ENCODE results near the gene FNDC10. TPM values are rescaled to one million over a fixed set of nuclear protein-coding genes. Genes with fewer than 3 reads are reported as not detected.

FNDC10 gene
- total and polyA plus RNA-seq, 10 of the 15 experiments (the other 5 are each of a cell fraction or from before 2014, with no cell fraction given): 0.05 to 1.3 (median 0.25) TPM; not detected in 4

DNA sequence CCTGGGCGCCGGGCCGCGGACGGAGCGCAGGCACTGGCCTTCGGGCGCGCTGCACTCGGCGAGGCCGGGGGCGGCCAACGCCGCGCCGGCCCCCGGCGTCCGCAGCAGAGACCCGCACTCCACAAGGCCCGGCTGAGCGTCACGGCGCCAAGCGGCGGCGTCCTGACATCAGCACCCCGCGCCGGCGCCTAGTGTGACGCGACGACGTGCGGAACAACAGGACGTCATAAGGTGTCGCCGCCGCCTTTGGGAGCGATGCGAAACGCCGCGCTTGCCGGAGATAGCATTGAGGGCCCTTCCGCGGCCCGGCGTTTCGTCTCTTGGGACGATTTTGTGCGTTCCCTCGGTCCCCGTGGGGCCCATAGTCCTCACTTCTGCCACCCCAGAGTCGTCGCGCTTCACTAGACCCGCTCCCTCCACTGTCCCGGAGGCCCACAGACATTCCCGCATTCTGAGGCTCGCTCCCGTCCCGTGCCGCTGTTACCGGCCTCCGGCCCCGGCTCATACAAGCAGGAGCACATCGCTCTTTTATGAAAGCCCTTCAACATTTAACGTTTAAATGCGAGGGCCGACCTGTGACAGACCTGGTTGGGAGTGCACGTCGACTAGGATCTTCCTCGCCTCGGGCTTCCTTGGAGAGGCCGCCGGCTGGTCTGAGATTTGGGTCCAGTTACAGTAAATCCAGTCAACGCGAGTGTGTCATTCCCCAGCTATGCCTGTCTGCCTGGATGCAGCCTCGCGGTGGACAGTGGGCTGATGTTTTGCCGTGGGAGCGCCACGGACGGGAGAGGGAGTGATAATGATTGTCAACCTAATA, 25.0 kb downstream of the FNDC10 start, which contains the start of gene SSU72 (continued):
- peak; percentile 72 for TF ChIP-seq TARDBP (IDR thresholded peaks at IDR 0.05; ENCODE audit: borderline replicate concordance)
- TF ChIP-seq CBX3 (IDR thresholded peaks at IDR 0.05; ENCODE audit: borderline replicate concordance, low read depth): no peak
- TF ChIP-seq, protein P1, sequence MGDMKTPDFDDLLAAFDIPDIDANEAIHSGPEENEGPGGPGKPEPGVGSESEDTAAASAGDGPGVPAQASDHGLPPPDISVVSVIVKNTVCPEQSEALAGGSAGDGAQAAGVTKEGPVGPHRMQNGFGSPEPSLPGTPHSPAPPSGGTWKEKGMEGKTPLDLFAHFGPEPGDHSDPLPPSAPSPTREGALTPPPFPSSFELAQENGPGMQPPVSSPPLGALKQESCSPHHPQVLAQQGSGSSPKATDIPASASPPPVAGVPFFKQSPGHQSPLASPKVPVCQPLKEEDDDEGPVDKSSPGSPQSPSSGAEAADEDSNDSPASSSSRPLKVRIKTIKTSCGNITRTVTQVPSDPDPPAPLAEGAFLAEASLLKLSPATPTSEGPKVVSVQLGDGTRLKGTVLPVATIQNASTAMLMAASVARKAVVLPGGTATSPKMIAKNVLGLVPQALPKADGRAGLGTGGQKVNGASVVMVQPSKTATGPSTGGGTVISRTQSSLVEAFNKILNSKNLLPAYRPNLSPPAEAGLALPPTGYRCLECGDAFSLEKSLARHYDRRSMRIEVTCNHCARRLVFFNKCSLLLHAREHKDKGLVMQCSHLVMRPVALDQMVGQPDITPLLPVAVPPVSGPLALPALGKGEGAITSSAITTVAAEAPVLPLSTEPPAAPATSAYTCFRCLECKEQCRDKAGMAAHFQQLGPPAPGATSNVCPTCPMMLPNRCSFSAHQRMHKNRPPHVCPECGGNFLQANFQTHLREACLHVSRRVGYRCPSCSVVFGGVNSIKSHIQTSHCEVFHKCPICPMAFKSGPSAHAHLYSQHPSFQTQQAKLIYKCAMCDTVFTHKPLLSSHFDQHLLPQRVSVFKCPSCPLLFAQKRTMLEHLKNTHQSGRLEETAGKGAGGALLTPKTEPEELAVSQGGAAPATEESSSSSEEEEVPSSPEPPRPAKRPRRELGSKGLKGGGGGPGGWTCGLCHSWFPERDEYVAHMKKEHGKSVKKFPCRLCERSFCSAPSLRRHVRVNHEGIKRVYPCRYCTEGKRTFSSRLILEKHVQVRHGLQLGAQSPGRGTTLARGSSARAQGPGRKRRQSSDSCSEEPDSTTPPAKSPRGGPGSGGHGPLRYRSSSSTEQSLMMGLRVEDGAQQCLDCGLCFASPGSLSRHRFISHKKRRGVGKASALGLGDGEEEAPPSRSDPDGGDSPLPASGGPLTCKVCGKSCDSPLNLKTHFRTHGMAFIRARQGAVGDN (IDR thresholded peaks at IDR 0.05): peak; percentile 51; the same call in 1 of the 2 replicates
- peak; percentile 66; the same call in 1 of the 2 replicates for TF ChIP-seq ZNF217 (IDR thresholded peaks at IDR 0.05)
- TF ChIP-seq, protein P2, sequence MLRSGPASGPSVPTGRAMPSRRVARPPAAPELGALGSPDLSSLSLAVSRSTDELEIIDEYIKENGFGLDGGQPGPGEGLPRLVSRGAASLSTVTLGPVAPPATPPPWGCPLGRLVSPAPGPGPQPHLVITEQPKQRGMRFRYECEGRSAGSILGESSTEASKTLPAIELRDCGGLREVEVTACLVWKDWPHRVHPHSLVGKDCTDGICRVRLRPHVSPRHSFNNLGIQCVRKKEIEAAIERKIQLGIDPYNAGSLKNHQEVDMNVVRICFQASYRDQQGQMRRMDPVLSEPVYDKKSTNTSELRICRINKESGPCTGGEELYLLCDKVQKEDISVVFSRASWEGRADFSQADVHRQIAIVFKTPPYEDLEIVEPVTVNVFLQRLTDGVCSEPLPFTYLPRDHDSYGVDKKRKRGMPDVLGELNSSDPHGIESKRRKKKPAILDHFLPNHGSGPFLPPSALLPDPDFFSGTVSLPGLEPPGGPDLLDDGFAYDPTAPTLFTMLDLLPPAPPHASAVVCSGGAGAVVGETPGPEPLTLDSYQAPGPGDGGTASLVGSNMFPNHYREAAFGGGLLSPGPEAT (IDR thresholded peaks at IDR 0.05; ENCODE audit: low read depth): peak; percentile 76
- peak; percentile 88 for TF ChIP-seq HCFC1 (IDR thresholded peaks at IDR 0.05; ENCODE audit: low read length)
- no peak for TF ChIP-seq SREBF1 (IDR thresholded peaks at IDR 0.05; ENCODE audit: low read length)
- TF ChIP-seq POU2F2 (IDR thresholded peaks at IDR 0.05; ENCODE audit: borderline replicate concordance, low read depth, low read length): peak; percentile 64
- TF ChIP-seq RAD21 (IDR thresholded peaks at IDR 0.05; ENCODE audit: insufficient read depth, low read depth, low read length): no peak
- peak in 1 of 2 experiments; percentile 78; a peak in 2 of 4 replicates for TF ChIP-seq BHLHE40 (IDR thresholded peaks at IDR 0.05; ENCODE audit: borderline replicate concordance in 1 of 2, low read depth in 2 of 2, low read length in 1 of 2)
- TF ChIP-seq MTA3 (IDR thresholded peaks at IDR 0.05; ENCODE audit: borderline replicate concordance, low read length): no peak
- peak; percentile 62 for TF ChIP-seq GATAD2B (conservative IDR thresholded peaks at IDR 0.05; ENCODE audit: low read depth)
- TF ChIP-seq CBX5 (IDR thresholded peaks at IDR 0.05; ENCODE audit: low read depth): no peak
- TF ChIP-seq, protein P3, sequence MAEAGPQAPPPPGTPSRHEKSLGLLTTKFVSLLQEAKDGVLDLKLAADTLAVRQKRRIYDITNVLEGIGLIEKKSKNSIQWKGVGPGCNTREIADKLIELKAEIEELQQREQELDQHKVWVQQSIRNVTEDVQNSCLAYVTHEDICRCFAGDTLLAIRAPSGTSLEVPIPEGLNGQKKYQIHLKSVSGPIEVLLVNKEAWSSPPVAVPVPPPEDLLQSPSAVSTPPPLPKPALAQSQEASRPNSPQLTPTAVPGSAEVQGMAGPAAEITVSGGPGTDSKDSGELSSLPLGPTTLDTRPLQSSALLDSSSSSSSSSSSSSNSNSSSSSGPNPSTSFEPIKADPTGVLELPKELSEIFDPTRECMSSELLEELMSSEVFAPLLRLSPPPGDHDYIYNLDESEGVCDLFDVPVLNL (IDR thresholded peaks at IDR 0.05; ENCODE audit: low read depth, low read length): no peak
- TF ChIP-seq SIX5 (IDR thresholded peaks at IDR 0.05; ENCODE audit: low read depth, low read length, severe bottlenecking): peak; percentile 68
- no peak for TF ChIP-seq NFIC (IDR thresholded peaks at IDR 0.05; ENCODE audit: low read depth, low read length)
- TF ChIP-seq, protein P4, sequence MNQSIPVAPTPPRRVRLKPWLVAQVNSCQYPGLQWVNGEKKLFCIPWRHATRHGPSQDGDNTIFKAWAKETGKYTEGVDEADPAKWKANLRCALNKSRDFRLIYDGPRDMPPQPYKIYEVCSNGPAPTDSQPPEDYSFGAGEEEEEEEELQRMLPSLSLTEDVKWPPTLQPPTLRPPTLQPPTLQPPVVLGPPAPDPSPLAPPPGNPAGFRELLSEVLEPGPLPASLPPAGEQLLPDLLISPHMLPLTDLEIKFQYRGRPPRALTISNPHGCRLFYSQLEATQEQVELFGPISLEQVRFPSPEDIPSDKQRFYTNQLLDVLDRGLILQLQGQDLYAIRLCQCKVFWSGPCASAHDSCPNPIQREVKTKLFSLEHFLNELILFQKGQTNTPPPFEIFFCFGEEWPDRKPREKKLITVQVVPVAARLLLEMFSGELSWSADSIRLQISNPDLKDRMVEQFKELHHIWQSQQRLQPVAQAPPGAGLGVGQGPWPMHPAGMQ (IDR thresholded peaks at IDR 0.05; ENCODE audit: borderline replicate concordance): no peak
- peak; percentile 87 for TF ChIP-seq SIN3A (IDR thresholded peaks at IDR 0.05; ENCODE audit: low read depth, low read length)
- peak; percentile 80 for TF ChIP-seq STAT1 (conservative IDR thresholded peaks at IDR 0.05)
- TF ChIP-seq KAT2A (conservative IDR thresholded peaks at IDR 0.05; ENCODE audit: control insufficient read depth, low read depth, low read length): no peak
